Cardiac fibroblast (primary cell): ENCODE results near the gene PDE4B.

Experiments used
- DNase-seq, 2 donors: peaks; one replicate each; pipeline versions ENCODE4 v3.0.0 to v3.0.0-alpha.2; 2010; ENCODE audit warnings: low read depth in 2 of 2
- H3K4me3 ChIP-seq, 2 donors: replicated peaks in 1 of 2; 1 replicate in 1 of 2; 2 replicates in 1 of 2; pipeline ENCODE4 v1.5.1; 2011; ENCODE audit warnings: low read depth in 2 of 2, low read length in 2 of 2, mild to moderate bottlenecking in 2 of 2, moderate library complexity in 1 of 2
- TF ChIP-seq, protein P1 (sequence below): IDR thresholded peaks from one replicate; pipeline ENCODE4 v1.5.1; 2011; ENCODE audit warnings: low read depth, mild to moderate bottlenecking, low read length, inconsistent platforms

Gene PDE4B

DNA sequence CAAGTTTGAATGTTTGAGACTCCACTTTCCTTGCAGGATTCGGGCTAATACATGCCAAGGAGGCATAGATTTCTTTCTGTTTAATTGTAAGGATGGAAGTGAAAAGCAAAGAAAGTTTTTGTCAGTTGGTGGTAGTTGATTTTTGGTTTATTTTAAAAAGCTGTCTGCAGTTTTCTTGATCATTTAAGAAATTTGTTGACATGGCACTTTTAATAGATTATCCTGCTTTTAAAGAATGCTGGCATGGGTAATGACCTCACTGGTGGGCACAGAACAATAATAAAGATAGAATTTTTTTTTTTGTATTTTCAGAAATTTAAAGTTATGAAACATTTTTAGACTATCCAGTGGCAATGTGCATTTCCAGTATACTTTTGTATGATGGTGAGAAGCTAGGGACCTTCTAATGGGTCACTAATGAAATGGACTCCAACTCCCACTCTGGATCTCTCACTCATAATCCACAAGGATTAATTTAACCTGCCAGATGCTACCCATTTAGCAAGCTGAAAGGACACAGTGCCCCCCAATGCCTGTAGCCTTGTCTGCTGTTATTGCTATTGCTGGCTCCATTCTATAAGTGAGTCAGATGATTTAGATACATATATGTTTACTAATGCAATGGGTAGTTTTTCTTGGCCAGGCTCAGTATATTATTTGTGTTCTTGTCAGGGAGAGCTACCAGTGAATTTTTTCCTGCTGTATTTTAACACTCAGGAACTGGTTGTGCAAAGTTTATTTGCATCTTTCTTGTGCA, 551.1 kb downstream of the PDE4B start:
- H3K4me3 ChIP-seq, result no peak overlapping the region
- peak in 1 of 2 donors; percentile 61 for DNase-seq
- TF ChIP-seq, protein P1, sequence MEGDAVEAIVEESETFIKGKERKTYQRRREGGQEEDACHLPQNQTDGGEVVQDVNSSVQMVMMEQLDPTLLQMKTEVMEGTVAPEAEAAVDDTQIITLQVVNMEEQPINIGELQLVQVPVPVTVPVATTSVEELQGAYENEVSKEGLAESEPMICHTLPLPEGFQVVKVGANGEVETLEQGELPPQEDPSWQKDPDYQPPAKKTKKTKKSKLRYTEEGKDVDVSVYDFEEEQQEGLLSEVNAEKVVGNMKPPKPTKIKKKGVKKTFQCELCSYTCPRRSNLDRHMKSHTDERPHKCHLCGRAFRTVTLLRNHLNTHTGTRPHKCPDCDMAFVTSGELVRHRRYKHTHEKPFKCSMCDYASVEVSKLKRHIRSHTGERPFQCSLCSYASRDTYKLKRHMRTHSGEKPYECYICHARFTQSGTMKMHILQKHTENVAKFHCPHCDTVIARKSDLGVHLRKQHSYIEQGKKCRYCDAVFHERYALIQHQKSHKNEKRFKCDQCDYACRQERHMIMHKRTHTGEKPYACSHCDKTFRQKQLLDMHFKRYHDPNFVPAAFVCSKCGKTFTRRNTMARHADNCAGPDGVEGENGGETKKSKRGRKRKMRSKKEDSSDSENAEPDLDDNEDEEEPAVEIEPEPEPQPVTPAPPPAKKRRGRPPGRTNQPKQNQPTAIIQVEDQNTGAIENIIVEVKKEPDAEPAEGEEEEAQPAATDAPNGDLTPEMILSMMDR, result no peak

DNA sequence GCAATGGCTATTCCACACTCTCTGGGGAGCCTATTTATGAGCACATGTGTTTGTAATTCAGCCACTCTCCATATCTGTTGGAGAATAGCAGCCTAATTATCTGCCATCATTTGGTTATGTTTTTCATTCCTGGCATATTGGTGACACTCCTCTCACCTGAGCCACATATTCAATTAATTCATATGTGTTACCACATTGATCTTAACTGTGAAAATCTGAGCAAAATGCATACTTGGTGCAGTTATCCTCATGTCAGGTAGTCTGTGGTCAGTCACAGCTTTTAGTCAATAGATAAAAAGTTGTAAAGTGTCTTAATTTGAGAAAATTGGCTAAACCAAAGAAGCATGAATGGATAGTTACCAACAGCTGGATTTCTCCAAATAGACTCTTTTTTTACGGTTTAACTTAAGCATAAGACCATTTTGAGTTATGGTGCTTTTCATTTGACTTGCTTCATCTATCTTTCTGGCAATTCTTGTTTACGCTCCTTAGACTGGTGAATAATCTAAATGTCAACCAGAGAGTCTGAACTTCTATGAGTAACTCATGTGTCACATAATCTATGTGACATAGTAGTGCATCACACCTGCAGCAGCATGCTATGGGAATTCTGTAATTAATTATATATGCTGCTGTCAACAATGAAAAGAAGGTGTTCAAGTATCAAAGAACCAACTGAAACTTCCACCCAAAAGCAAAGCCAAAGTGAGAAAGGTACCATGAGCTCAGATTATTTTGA, 553.5 kb downstream of the PDE4B start:
- no peak for DNase-seq
- TF ChIP-seq, protein P1, result no peak
- H3K4me3 ChIP-seq, result no peak overlapping the region

DNA sequence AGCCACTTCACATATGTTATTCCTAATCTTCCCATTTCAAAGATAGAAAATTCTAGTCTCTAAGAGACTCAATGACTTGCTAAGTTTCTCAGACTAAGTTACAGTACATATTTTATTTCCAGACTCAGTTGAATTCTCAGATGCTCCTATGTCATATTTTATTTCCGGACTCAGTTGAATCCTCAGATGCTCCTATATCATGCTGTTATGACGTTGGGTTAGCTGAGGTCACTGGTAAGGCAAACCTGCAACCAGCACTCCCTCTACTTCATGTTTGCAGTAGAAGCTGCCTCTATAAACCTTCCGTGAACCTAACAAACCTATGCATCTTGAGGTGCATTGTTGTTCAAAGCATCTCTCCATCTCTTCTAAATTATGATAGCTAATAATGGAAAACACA, 554.2 kb downstream of the PDE4B start:
- no peak overlapping the region for H3K4me3 ChIP-seq
- TF ChIP-seq, protein P1, result no peak
- no peak for DNase-seq

DNA sequence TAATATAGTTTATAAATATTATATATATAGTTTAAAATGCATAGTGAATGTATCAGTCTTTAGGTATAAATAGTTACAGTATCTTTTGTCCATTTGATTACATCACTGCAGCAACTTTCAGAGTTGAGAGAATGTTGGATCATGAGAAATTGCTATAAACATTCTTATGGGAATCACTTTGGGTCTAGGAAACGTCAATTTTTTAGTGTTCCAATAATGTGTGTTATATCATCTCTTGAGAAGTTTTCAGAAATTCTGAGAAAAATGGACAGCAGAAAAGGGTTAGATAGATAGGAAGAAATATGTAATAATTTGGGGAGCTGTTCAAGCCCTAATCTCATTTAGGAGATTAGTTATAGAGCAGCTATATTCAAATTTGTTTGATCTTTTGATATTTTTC, 556.1 kb downstream of the PDE4B start:
- TF ChIP-seq, protein P1, result no peak
- no peak overlapping the region for H3K4me3 ChIP-seq
- DNase-seq, result no peak

DNA sequence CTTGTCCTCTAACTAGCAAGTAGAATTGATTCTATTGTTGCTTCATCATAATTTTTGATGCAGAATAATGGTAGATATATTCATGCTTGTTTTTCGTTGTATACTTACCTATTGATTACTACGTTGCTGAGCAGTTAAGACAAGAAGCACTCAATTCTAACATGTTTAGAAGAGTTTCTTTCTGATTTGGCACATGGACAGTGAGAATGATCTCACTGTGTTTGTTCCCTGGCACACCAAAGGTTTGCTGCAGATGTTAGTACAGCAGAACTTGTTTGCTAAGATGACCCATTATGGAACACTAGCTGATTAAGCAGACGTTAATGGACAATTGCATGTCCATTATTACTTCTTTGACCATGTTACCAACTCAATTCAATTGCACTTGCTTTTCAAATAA, 556.5 kb downstream of the PDE4B start:
- TF ChIP-seq, protein P1, result no peak
- H3K4me3 ChIP-seq, result no peak overlapping the region
- DNase-seq, result peak in 1 of 2 donors; percentile 30

DNA sequence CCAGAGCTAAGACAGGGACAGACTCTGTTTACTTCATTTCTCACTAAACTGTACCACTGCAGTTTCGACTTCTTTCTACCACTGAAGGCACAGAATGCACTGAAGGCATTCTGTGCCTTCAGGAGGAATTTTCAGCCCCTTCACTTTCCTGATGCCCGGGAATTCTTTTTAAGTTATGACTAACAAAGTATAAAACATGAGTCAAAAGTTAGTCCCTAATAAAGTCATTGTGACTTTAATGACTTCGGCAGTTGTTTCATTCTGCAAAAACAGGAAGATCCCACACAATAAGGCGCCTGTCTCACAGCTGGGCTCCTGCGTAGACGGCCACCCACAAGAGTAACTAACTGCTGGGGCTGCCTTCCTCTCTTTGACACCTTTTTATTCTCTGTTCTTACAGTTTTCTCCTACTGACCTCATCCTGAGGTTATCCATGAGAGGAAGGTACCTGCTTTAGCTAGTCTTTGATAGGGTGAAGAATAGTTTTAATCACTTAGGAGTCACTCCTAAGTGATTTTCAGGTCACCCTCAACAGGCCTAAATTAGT, 557.4 kb downstream of the PDE4B start:
- H3K4me3 ChIP-seq, result no peak overlapping the region
- peak; percentile 46 to 69 for DNase-seq
- TF ChIP-seq, protein P1, result no peak
